GM13976 (cell line): ENCODE data around the gene CAPN15.

Experiments used
- DNase-seq: peaks from one replicate; pipeline ENCODE4 v3.0.0; 2012; ENCODE audit warnings: low spot score
- in situ Hi-C: fragments of 300-500 bp; cut with MboI; formaldehyde crosslinking; loops from one replicate; pipeline ENCODE4 v1.12.0; 2022; ENCODE audit warnings: low sequenced_read_pairs, mixed read lengths, inconsistent platforms; ENCODE audit not compliant: unreplicated experiment
- TF ChIP-seq, protein P1 (sequence below): IDR thresholded peaks from 2 replicates; pipeline ENCODE4 v1.5.1; 2012; ENCODE audit warnings: borderline replicate concordance, mild to moderate bottlenecking; ENCODE audit not compliant: insufficient read depth; ENCODE audit errors: extremely low read depth, missing control alignments, control extremely low read depth

Gene CAPN15

DNA sequence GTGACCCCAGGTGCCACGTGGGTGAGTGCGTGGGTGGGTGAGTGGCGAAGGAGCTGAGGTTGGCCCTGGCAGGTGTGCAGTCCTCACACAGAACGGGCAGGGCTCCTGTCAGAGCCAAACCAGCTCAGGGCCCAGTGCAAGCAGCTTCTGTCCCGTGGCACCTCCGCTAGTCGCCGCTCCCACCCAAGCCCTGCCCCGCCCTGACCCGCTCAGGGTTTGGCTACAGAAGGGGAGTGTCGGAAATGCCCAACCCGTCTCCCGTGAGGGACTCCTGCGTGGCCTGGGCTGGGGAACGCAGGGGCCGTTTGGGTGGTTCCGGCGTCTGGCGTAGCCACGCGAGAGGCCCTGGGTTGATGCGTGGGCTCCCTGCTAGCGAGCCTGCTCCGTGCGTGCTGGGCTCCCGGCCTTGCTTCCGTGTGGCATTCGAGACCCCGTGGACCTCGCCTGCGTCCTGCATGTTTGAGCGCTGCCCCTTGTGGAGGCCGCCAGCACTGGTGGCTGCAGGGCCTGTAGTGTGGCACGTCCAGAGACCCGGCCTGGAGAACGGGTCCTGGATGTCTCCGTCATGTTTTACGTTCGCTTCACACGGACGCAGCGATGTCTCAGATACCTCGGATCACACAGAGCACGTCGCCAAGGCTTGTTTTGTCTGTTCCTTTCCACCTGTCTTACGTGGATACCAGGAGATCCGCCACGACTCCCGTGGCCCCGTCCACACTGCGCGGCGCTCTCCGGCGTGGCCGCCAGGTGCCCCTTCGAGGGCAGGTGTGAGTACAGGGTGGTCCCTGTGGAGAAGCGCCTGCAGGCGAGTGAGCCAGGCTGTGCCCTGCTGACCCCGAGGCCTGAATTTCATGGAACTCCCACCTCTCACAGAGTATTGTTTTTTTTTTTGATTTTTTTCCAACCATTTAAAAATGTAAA lies 10.2 kb downstream of the CAPN15 start:
- DNase-seq, result no peak

GRCh38 chr16:539901-540530 lies 12.5 kb downstream of the CAPN15 start:
- in situ Hi-C loops, result no loop called here
- DNase-seq, result no peak
- TF ChIP-seq, protein P1, sequence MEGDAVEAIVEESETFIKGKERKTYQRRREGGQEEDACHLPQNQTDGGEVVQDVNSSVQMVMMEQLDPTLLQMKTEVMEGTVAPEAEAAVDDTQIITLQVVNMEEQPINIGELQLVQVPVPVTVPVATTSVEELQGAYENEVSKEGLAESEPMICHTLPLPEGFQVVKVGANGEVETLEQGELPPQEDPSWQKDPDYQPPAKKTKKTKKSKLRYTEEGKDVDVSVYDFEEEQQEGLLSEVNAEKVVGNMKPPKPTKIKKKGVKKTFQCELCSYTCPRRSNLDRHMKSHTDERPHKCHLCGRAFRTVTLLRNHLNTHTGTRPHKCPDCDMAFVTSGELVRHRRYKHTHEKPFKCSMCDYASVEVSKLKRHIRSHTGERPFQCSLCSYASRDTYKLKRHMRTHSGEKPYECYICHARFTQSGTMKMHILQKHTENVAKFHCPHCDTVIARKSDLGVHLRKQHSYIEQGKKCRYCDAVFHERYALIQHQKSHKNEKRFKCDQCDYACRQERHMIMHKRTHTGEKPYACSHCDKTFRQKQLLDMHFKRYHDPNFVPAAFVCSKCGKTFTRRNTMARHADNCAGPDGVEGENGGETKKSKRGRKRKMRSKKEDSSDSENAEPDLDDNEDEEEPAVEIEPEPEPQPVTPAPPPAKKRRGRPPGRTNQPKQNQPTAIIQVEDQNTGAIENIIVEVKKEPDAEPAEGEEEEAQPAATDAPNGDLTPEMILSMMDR, result no peak

More for the DNA sequence above, 10.2 kb downstream of the CAPN15 start:
- in situ Hi-C loops, result no loop called here
- TF ChIP-seq, protein P1, result no peak

GRCh38 chr16:540645-541340 lies 13.3 kb downstream of the CAPN15 start:
- TF ChIP-seq, protein P1, result no peak
- no peak for DNase-seq
- in situ Hi-C loops, result no loop called here

DNA sequence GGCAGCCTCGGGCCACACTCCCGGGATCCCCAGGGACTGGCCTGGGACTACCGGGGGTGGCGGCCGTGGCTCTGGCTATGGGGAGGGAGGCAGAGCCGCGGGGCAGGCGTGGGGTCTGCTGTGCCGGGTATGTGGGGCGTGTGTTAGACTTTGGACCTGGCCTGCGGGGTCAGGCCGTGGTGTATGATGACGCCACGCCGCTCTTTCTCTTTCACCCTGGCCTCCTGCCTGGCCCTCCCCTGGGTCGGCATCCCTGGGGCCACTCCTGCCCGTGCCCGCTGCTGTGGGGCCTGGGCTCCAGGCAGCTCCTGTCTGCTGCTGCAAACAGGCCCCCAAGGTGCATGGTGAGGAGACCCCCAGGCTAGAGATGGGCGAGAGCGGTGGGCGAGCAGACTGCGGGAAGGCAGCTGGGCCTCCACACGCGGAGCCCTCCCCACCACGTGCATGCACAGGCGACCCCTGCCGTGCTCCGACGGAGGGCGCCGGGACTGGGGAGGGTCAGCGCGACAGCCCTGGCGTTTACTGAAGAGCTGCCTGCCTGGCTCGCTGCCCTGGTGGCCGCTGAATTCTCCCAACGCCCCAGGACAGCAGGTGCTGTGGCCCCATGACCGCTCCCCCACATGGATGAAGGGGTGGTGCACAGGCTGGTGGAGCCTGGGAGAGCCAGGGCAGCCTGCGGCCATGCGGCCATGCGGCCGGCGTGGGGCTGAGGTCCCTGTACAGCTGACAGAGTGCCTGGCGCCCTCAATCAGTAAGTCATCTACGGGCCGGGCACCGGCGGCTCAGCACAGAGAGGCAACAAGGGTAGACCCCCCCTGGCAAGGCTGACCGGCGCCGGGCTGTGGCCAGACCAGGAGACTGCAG lies 16.0 kb downstream of the CAPN15 start:
- DNase-seq, result no peak
- TF ChIP-seq, protein P1, result no peak
- in situ Hi-C loops, result no loop called here

- TF ChIP-seq, protein P1, result no peak
- no peak for DNase-seq
- in situ Hi-C loops, result no loop called here
Measured at GRCh38 chr16:544517-544916, 17.0 kb downstream of the CAPN15 start.
